Brain microvascular endothelial cell (primary cell): ENCODE data around the gene ACIN1.
A peak's percentile ranks its signal among the peaks of the same experiment; 100 is the strongest.

ENCODE experiments used
- DNase-seq: peaks from one replicate; pipeline ENCODE4 v3.0.0-alpha.2; 2020
- H3K27ac ChIP-seq: fragments of 250-450 bp; sonication (Bioruptor Pico); 2 replicates; pipeline ENCODE4 v1.5.1; 2020; ENCODE audit warnings: mild to moderate bottlenecking, moderate library complexity
- H3K27me3 ChIP-seq: fragments of 250-450 bp; sonication (Bioruptor Pico); replicated peaks from 2 replicates; pipeline ENCODE4 v1.5.1; 2020; ENCODE audit warnings: mild to moderate bottlenecking
- H3K36me3 ChIP-seq: fragments of 250-450 bp; sonication (Bioruptor Pico); replicated peaks from 2 replicates; pipeline ENCODE4 v1.5.1; 2020; ENCODE audit warnings: mild to moderate bottlenecking
- H3K4me3 ChIP-seq: 2 replicates; pipeline ENCODE4 v1.5.1; 2011; ENCODE audit warnings: low read depth, mild to moderate bottlenecking, control low read depth, low read length, moderate library complexity
- CTCF ChIP-seq: IDR thresholded peaks from 2 replicates; pipeline ENCODE4 v1.5.1; 2011; ENCODE audit warnings: low read depth, mild to moderate bottlenecking, moderate library complexity, low read length, control low read depth, inconsistent platforms; ENCODE audit errors: missing control alignments
- in situ Hi-C: cut with HindIII; loops from 2 replicates; pipeline ENCODE4 v1.10.0; 2017; ENCODE audit warnings: low sequenced_read_pairs, low pct_ligation_motif_present

Gene ACIN1

GRCh38 chr14:23070262-23071129 is 24.4 kb downstream of the ACIN1 start:
- H3K27me3 ChIP-seq, result no peaks in the 10 kb centered on the region
- H3K27ac ChIP-seq, result peak overlapping the region; percentile 58
- no peak for TF ChIP-seq CTCF
- in situ Hi-C loops, result no loop called here
- peak overlapping the region; percentile 90 for H3K4me3 ChIP-seq
- DNase-seq, result no peak
- H3K36me3 ChIP-seq, result peaks cover 56% of the 10 kb centered on the region

GRCh38 chr14:23069413-23069806 is 25.5 kb downstream of the ACIN1 start:
- no peak for DNase-seq
- no peak for TF ChIP-seq CTCF
- in situ Hi-C loops, result no loop called here
- H3K27ac ChIP-seq, result no peak overlapping the region
- no peaks in the 10 kb centered on the region for H3K27me3 ChIP-seq
- peaks cover 60% of the 10 kb centered on the region for H3K36me3 ChIP-seq
- no peak overlapping the region for H3K4me3 ChIP-seq

- TF ChIP-seq CTCF, result peak; percentile 100
- Histone ChIP-seq H3K36me3 (peaks cover 60% of the 10 kb centered on the region), H3K4me3 (peak overlapping the region; percentile 22), H3K27ac (no peak overlapping the region), H3K27me3 (no peaks in the 10 kb centered on the region)
- in situ Hi-C loops, result no loop called here
- peak; percentile 87 for DNase-seq
Measured at GRCh38 chr14:23068789-23069412, 26.0 kb downstream of the ACIN1 start.

- Histone ChIP-seq H3K27me3 (no peaks in the 10 kb centered on the region), H3K36me3 (peaks cover 65% of the 10 kb centered on the region), H3K4me3 (peak overlapping the region; percentile 22), H3K27ac (no peak overlapping the region)
- no peak for DNase-seq
- no peak for TF ChIP-seq CTCF
- in situ Hi-C loops, result no loop called here
Measured at GRCh38 chr14:23067847-23068788, 26.8 kb downstream of the ACIN1 start.

- TF ChIP-seq CTCF, result no peak
- Histone ChIP-seq H3K36me3 (peaks cover 67% of the 10 kb centered on the region), H3K4me3 (no peak overlapping the region), H3K27ac (no peak overlapping the region), H3K27me3 (no peaks in the 10 kb centered on the region)
- DNase-seq, result no peak
- in situ Hi-C loops, result no loop called here
Measured at GRCh38 chr14:23066855-23067744, 27.8 kb downstream of the ACIN1 start.
